ENCODE data around the gene ARHGAP40. TPM values are rescaled to one million over a fixed set of nuclear protein-coding genes. Genes with fewer than 3 reads are reported as not detected.

ARHGAP40 gene
- total RNA-seq, 1 experiment from 2014 or later: 0.14 TPM

GRCh38 chr20:38569747-38570525, 31.7 kb upstream of the ARHGAP40 start:
- Mint-ChIP-seq H3K9me3 (ENCODE audit: unreplicated experiment) (no peaks in the 10 kb centered on the region), H3K4me3 (ENCODE audit: unreplicated experiment) (no peak overlapping the region), H3K36me3 (ENCODE audit: insufficient read depth, unreplicated experiment) (peaks cover 53% of the 10 kb centered on the region), H3K4me1 (ENCODE audit: low read depth, unreplicated experiment) (no peaks in the 10 kb centered on the region), H3K27ac (ENCODE audit: unreplicated experiment) (no peak overlapping the region), H3K27me3 (ENCODE audit: insufficient read depth, unreplicated experiment) (no peaks in the 10 kb centered on the region)
- no TSS peak for BruUV-seq (replicated peaks)
- POLR2A ChIA-PET: no interaction called here
- TF ChIP-seq CTCF (IDR thresholded peaks at IDR 0.05; ENCODE audit: insufficient read depth in 1 of 2, low read depth in 1 of 2, low read length in 1 of 2, severe bottlenecking in 1 of 2, unreplicated experiment in 1 of 2): no peak
- CTCF ChIA-PET: no interaction called here
- Histone ChIP-seq H3K27me3 (replicated peaks; ENCODE audit: control insufficient read depth, insufficient read depth, low read length) (no peaks in the 10 kb centered on the region), H3K4me3 (ENCODE audit: low read depth, low read length) (no peak overlapping the region), H3K36me3 (ENCODE audit: control insufficient read depth, insufficient read depth, low read length) (no peaks in the 10 kb centered on the region), H3K9me3 (no peaks in the 10 kb centered on the region), H3K4me1 (no peaks in the 10 kb centered on the region)
- intact Hi-C loops (cut with micrococcal nuclease; ENCODE audit: unreplicated experiment): no loop called here
- no peak for DNase-seq

DNA sequence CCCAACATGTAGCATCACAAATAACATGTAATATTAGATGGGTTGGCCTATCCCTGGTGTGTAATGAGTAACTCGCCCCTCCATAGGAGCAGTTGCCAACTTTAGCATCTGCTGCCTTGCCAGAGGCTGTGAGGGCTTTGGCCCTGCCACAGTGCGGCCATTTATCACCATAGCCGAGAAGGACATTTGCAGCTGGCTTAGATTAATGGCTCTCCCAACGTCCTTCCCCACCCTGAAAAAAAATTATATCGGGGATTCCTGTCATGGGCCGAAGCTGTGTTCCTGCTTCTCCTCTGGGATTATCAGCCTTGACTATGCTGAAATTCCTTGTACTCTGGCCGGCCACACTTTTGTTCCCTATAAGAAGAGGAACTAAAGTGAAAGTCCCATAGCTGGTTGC, 28.2 kb upstream of the ARHGAP40 start:
- Mint-ChIP-seq H3K4me1 (ENCODE audit: low read depth, unreplicated experiment) (no peaks in the 10 kb centered on the region), H3K27me3 (ENCODE audit: insufficient read depth, unreplicated experiment) (no peaks in the 10 kb centered on the region), H3K36me3 (ENCODE audit: insufficient read depth, unreplicated experiment) (peaks cover 57% of the 10 kb centered on the region), H3K4me3 (ENCODE audit: unreplicated experiment) (no peak overlapping the region), H3K27ac (ENCODE audit: unreplicated experiment) (no peak overlapping the region), H3K9me3 (ENCODE audit: unreplicated experiment) (no peaks in the 10 kb centered on the region)
- no peaks in the 10 kb centered on the region for H3K9me3 ChIP-seq
- no peaks in the 10 kb centered on the region for H3K4me1 ChIP-seq
- ChIA-PET POLR2A (no interaction called here), CTCF (no interaction called here)
- no peak for DNase-seq
- no peaks in the 10 kb centered on the region for H3K36me3 ChIP-seq (ENCODE audit: control insufficient read depth, insufficient read depth, low read length)
- no peak overlapping the region for H3K4me3 ChIP-seq (ENCODE audit: low read depth, low read length)
- no TSS peak for BruUV-seq (replicated peaks)
- no peak for TF ChIP-seq CTCF (IDR thresholded peaks at IDR 0.05; ENCODE audit: insufficient read depth in 1 of 2, low read depth in 1 of 2, low read length in 1 of 2, severe bottlenecking in 1 of 2, unreplicated experiment in 1 of 2)
- no peaks in the 10 kb centered on the region for H3K27me3 ChIP-seq (replicated peaks; ENCODE audit: control insufficient read depth, insufficient read depth, low read length)
- intact Hi-C loops (cut with micrococcal nuclease; ENCODE audit: unreplicated experiment): no loop called here

DNA sequence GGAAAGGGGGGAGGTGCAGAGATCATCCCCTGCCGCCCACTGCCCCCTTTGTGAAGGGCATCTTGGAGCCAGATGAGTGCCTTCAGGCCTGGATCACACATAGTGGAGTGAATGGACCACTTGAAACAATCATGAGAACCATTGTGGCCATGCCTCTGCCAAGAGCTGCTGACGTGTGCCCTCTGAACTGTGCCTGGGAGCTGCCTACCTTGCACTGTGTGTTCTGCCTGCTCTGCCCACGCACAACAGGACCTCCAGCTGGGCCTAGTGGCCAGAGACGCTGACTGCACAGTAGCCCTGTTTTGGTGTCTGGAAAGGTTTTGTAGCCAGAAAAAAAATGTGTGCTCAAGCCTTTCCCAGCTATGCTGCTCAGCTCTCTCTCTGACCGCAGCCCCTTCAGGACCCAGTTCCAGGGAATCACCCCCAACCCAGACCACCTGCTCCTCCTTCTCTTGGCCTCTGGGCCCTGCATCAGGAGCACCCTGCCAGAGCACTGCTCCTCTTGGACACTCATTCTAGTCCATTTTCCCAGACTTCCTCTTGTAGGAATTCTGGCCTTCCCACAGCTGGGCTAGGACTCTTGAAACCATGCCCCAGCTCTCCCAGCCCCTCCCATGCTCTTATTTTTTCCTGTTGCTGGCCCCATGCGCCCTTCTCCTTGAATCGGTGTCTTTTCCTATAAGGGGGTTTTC, 22.2 kb upstream of the ARHGAP40 start:
- Histone ChIP-seq H3K27me3 (replicated peaks; ENCODE audit: control insufficient read depth, insufficient read depth, low read length) (peaks cover 1% of the 10 kb centered on the region; the same call in 1 of the 2 replicates), H3K9me3 (no peaks in the 10 kb centered on the region), H3K36me3 (ENCODE audit: control insufficient read depth, insufficient read depth, low read length) (no peaks in the 10 kb centered on the region), H3K4me1 (no peaks in the 10 kb centered on the region), H3K4me3 (ENCODE audit: low read depth, low read length) (no peak overlapping the region)
- H3K36me3 Mint-ChIP-seq (ENCODE audit: insufficient read depth, unreplicated experiment): peaks cover 31% of the 10 kb centered on the region
- H3K27me3 Mint-ChIP-seq (ENCODE audit: insufficient read depth, unreplicated experiment): no peaks in the 10 kb centered on the region
- ChIA-PET CTCF (interaction anchor here (0.6 kb wide), 1 partner anchor 169 kb away, joined by 3 read pairs; the partner anchor contains the start of gene ACTR5), POLR2A (no interaction called here)
- H3K4me1 Mint-ChIP-seq (ENCODE audit: low read depth, unreplicated experiment): no peaks in the 10 kb centered on the region
- intact Hi-C loops (cut with micrococcal nuclease; ENCODE audit: unreplicated experiment): no loop called here
- DNase-seq: no peak
- BruUV-seq (replicated peaks): no TSS peak
- TF ChIP-seq CTCF (IDR thresholded peaks at IDR 0.05; ENCODE audit: insufficient read depth in 1 of 2, low read depth in 1 of 2, low read length in 1 of 2, severe bottlenecking in 1 of 2, unreplicated experiment in 1 of 2): no peak
- no peak overlapping the region for H3K4me3 Mint-ChIP-seq (ENCODE audit: unreplicated experiment)
- H3K27ac Mint-ChIP-seq (ENCODE audit: unreplicated experiment): no peak overlapping the region
- no peaks in the 10 kb centered on the region for H3K9me3 Mint-ChIP-seq (ENCODE audit: unreplicated experiment)
